ENCODE measurements around the gene CMTM8.

CMTM8 gene

GRCh38 chr3:32413845-32414521 lies 175.5 kb downstream of the CMTM8 start:
- DNase-seq, result no peak

DNA sequence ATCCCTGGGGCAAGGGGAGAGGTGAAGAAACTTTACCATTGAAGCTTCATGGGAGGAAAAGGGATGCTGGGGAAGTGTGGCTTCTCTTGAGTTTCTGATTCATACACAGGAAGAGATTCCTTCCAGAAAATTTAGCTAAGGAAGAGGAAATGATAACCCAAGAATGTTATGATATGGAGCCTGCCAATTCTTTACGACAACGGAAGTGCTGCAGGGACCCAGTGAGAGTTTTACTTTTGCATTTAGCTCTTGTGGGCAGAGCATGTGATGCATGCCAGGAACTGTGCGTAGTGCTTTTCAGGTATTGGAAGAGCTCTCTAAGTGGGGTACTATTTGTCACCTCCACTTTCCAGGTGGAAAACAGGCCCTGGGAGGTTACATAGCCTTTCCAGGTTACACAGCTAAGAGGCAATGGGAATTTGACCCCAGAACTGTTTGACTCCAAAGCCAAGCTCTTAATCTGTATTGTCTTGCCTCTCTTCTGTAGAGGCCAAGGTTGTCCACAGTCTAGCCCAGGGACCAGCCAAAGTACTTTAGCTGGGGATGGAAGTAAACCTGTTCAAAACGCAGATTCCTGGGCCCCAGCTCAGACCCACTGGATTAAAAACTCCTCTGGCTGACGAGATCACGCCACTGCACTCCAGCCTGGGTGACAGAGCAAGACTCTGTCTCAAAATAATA lies 176.2 kb downstream of the CMTM8 start:
- DNase-seq, result no peak

- DNase-seq, result no peak
Measured at GRCh38 chr3:32419742-32420125, 181.3 kb downstream of the CMTM8 start.

All from SIG-M5 (cell line).